Right lobe of liver (tissue), 4 donors: ENCODE results near the gene DRC7.
A peak's percentile ranks its signal among the peaks of the same experiment; 100 is the strongest.

Experiments used
- CTCF ChIP-seq, 4 donors: fragments of 200-600 bp in 3 of 4; fragments of 450-650 bp in 1 of 4; IDR thresholded peaks; one replicate each; pipeline versions ENCODE4 v1.5.1 to v1.8.0; 2016 to 2022; ENCODE audit warnings: antibody characterized with exemption in 4 of 4, mild to moderate bottlenecking in 2 of 4
- POLR2A ChIP-seq: fragments of 450-650 bp; IDR thresholded peaks from one replicate; pipeline ENCODE4 v1.6.1; 2017; ENCODE audit warnings: antibody characterized with exemption, mild to moderate bottlenecking
- donor health status: DM: no; HTN: no; CAD: no.
- donor health status: DM: no; HTN: no; CAD: no.
- donor health status: DM: no; HTN: yes; CAD: no.

DNA sequence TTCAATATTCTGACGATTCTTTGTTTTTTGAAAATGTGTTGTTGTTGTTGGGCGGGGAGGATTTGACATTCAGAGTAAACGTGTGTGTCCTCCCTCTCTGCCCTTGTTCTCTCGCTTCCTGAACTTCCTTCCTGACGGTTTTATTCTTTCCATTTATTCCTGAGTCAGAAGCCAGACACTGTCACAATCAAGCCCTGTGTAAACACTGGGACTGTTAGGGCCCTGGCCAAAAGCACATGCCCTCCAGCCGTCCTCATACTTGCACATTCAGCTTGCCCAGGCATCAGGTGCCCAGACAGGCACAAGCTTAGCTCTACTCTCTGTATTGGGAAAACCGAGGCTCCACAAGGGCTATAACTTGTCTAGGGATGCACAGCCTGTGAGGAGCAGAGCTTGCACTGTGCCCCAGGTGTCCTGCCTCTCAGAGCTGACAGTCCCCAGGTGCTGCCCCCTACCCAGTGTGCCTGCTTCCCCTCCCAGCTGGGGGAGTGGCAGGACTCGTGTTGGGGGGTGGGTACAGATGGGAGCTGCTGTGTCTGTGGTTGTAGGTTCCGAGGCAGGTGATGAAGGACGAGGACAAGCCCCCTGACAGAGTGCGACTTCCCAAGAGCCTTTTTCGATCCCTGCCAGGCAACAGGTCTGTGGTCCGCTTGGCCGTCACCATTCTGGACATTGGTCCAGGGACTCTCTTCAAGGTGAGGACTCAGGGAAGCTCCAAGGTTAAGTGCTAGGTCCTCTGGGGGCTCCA lies 16.8 kb upstream of the DRC7 start:
- TF ChIP-seq CTCF (IDR thresholded peaks at IDR 0.05) (no peak), POLR2A (peak; percentile 71)
